ENCODE measurements around the gene CPLANE1. TPM values are rescaled to one million over a fixed set of nuclear protein-coding genes. Genes with fewer than 3 reads are reported as not detected.
A peak's percentile ranks its signal among the peaks of the same experiment; 100 is the strongest.

CPLANE1 gene
- total and polyA plus RNA-seq, 9 of the 15 experiments (the other 6 are each of a cell fraction or from before 2014, with no cell fraction given): under 0.01 to 0.27 (median 0.08) TPM; not detected in 2

- POLR2A ChIA-PET: interaction anchor here (1.1 kb wide), 1 partner anchor 13 kb away, joined by 3 read pairs; no protein-coding TSS in a partner anchor
- BruUV-seq (replicated peaks): no TSS peak
- Histone ChIP-seq H3K27ac (ENCODE audit: extremely low read depth, low read depth, low read length) (no peak overlapping the region), H3K4me1 (replicated peaks in 1 of 2; ENCODE audit: control insufficient read depth in 2 of 2, insufficient read depth in 2 of 2, low read length in 2 of 2) (peaks cover 0 to 6% of the 10 kb centered on the region in 2 experiments; a peak in 2 of 5 replicates), H4K20me1 (replicated peaks; ENCODE audit: control insufficient read depth, insufficient read depth, low read length) (no peaks in the 10 kb centered on the region), H3K4me3 (no peak overlapping the region), H3K79me2 (ENCODE audit: control insufficient read depth, insufficient read depth, low read length) (no peaks in the 10 kb centered on the region), H3K9ac (ENCODE audit: insufficient read depth in 1 of 2, low read depth in 2 of 2, low read length in 2 of 2) (no peak overlapping the region), H3K9me1 (ENCODE audit: control insufficient read depth, insufficient read depth, low read length) (no peaks in the 10 kb centered on the region), H3K27me3 (ENCODE audit: control insufficient read depth in 2 of 2, insufficient read depth in 2 of 2, low read length in 2 of 2) (peaks cover 29 to 51% of the 10 kb centered on the region in 2 experiments), H2AFZ (ENCODE audit: low read depth, low read length) (no peak overlapping the region), H3K9me3 (replicated peaks; ENCODE audit: control insufficient read depth, insufficient read depth, low read depth, low read length) (no peaks in the 10 kb centered on the region), H3K4me2 (ENCODE audit: insufficient read depth, low read length) (no peak overlapping the region), H3K36me3 (ENCODE audit: control insufficient read depth, insufficient read depth, low read length) (no peaks in the 10 kb centered on the region)
- FAIRE-seq (peak; percentile 80), DNase-seq (ENCODE audit: extremely low read depth in 1 of 4, low spot score in 3 of 4) (peak in 2 of 4 experiments; percentile 36 to 63), ATAC-seq (peak; percentile 92)
- intact Hi-C loops (cut with micrococcal nuclease): loop anchor here (5.0 kb wide), 1 partner anchor 475 kb away; no protein-coding TSS in a partner anchor
- in situ Hi-C loops (cut with MboI): no loop called here
- WGBS (ENCODE audit: insufficient coverage, low coverage, missing lambda C conversion rate): 0% methylated on average over 3 of the region's 3 CpGs
- CTCF ChIA-PET (ENCODE audit: low intra/inter-chr PET ratio): interaction anchor here (0.6 to 1.2 kb wide), 2 partner anchors 483 to 514 kb away, joined by 3 to 4 read pairs; no protein-coding TSS in a partner anchor
- TF ChIP-seq DEAF1 (CRISPR knock-in tag; IDR thresholded peaks at IDR 0.05): 0 out of 2 replicates have a peak, but pooled peaks have one; percentile 32
- peak; percentile 47 to 58 (median 47); a peak in 5 of 6 replicates for TF ChIP-seq CTCF (IDR thresholded peaks at IDR 0.05 in 2 of 3, conservative IDR thresholded peaks at IDR 0.05 in 1 of 3; ENCODE audit: insufficient read depth in 2 of 3, low read depth in 1 of 3, low read length in 3 of 3)
- peak; percentile 36; the same call in 1 of the 2 replicates for TF ChIP-seq REST (IDR thresholded peaks at IDR 0.05; ENCODE audit: borderline replicate concordance)
- TF ChIP-seq REST (CRISPR knock-in tag; IDR thresholded peaks at IDR 0.05; ENCODE audit: low read depth): no peak
- TF ChIP-seq ZNF24 (IDR thresholded peaks at IDR 0.05): no peak
- TF ChIP-seq ELF1 (tag; IDR thresholded peaks at IDR 0.05): no peak
- TF ChIP-seq SRSF3 (IDR thresholded peaks at IDR 0.05; ENCODE audit: insufficient read depth, low read length): no peak
- no peak for TF ChIP-seq ZNF778 (CRISPR knock-in tag; IDR thresholded peaks at IDR 0.05)
- TF ChIP-seq NELFE (IDR thresholded peaks at IDR 0.05; ENCODE audit: insufficient read depth, insufficient read length): no peak
- peak; percentile 50 to 78 for TF ChIP-seq RAD21 (CRISPR knock-in tag; conservative IDR thresholded peaks at IDR 0.05 in 1 of 2, IDR thresholded peaks at IDR 0.05 in 1 of 2)
Observed at GRCh38 chr5:37212096-37212495, 37.1 kb downstream of the CPLANE1 start.
